ENCODE measurements around the gene SLC26A8.
"Not testable (repeated sequence)": the region's sequence is repeated elsewhere in the genome, so short reads cannot be mapped to it uniquely, and the experiment has no call there.

SLC26A8 gene

GRCh38 chr6:35941170-35941569, 83.3 kb downstream of the SLC26A8 start:
- not testable (repeated sequence) for DNase-seq

- DNase-seq: not testable (repeated sequence)
Measured at GRCh38 chr6:35940014-35940413, 84.4 kb downstream of the SLC26A8 start.

- not testable (repeated sequence) for DNase-seq
Measured at GRCh38 chr6:35939259-35939658, 85.2 kb downstream of the SLC26A8 start.

GRCh38 chr6:35936681-35937359, 87.6 kb downstream of the SLC26A8 start:
- DNase-seq: no peak

GRCh38 chr6:35935469-35935868, 89.0 kb downstream of the SLC26A8 start:
- no peak for DNase-seq

GRCh38 chr6:35933844-35934243, 90.6 kb downstream of the SLC26A8 start:
- no peak for DNase-seq

GRCh38 chr6:35931873-35932272, 92.6 kb downstream of the SLC26A8 start:
- not testable (repeated sequence) for DNase-seq

- no peak for DNase-seq
Measured at GRCh38 chr6:35931120-35931561, 93.3 kb downstream of the SLC26A8 start.

- no peak for DNase-seq
Measured at GRCh38 chr6:35929601-35930000, 94.8 kb downstream of the SLC26A8 start.

- DNase-seq: no peak
Measured at GRCh38 chr6:35926509-35927215, 97.8 kb downstream of the SLC26A8 start.

GRCh38 chr6:35925961-35926360, 98.5 kb downstream of the SLC26A8 start:
- no peak for DNase-seq

- DNase-seq: no peak
Measured at GRCh38 chr6:35924146-35924545, 100.3 kb downstream of the SLC26A8 start.

GRCh38 chr6:35922139-35922554, 102.3 kb downstream of the SLC26A8 start:
- DNase-seq: no peak

GRCh38 chr6:35920793-35921732, 103.4 kb downstream of the SLC26A8 start, which contains the start of gene SRPK1:
Gene SRPK1, minus strand, starts transcription at chr6:35921098. Its CDS starts 42 bp downstream, at chr6:35921056.
- no peak for DNase-seq

GRCh38 chr6:35919827-35920751, 104.4 kb downstream of the SLC26A8 start:
- DNase-seq: no peak

- no peak for DNase-seq
Measured at GRCh38 chr6:35919085-35919826, 105.2 kb downstream of the SLC26A8 start.

- not testable (repeated sequence) for DNase-seq
Measured at GRCh38 chr6:35916893-35917292, 107.5 kb downstream of the SLC26A8 start.

GRCh38 chr6:35916056-35916455, 108.4 kb downstream of the SLC26A8 start:
- no peak for DNase-seq

GRCh38 chr6:35914536-35914935, 109.9 kb downstream of the SLC26A8 start:
- DNase-seq: no peak

- no peak for DNase-seq
Measured at GRCh38 chr6:35911871-35912653, 112.4 kb downstream of the SLC26A8 start.
